HepG2 (cell line): ENCODE measurements around the gene PPP2R1B. TPM values are rescaled to one million over a fixed set of nuclear protein-coding genes. Genes with fewer than 3 reads are reported as not detected.
A peak's percentile ranks its signal among the peaks of the same experiment; 100 is the strongest.

ENCODE experiments used
- ARID5B ChIP-seq: IDR thresholded peaks from 2 replicates; pipeline ENCODE4 v1.4.0; 2020; ENCODE audit warnings: mild to moderate bottlenecking, missing genetic modification reagents
- ATF7-NPFF ChIP-seq: sonication (generic); formaldehyde crosslinking; IDR thresholded peaks from 2 replicates; pipeline ENCODE4 v1.8.1; 2023; ENCODE audit warnings: mild to moderate bottlenecking, low read depth, missing genetic modification reagents, moderate library complexity
- HNF4G ChIP-seq, 2 experiments: sonication (generic) in 1 of 2; formaldehyde crosslinking in 1 of 2; IDR thresholded peaks; 2 replicates each; pipeline versions ENCODE4 v1.4.0 to v1.6.1; 2011 to 2020; ENCODE audit warnings: borderline replicate concordance in 2 of 2, low read depth in 2 of 2, mild to moderate bottlenecking in 2 of 2, low read length in 1 of 2, missing genetic modification reagents in 1 of 2, moderate library complexity in 1 of 2
- PHF8 ChIP-seq: sonication (generic); formaldehyde crosslinking; IDR thresholded peaks from 2 replicates; pipeline ENCODE4 v1.5.0; 2020; ENCODE audit warnings: missing genetic modification reagents
- RAD21 ChIP-seq: fragments of 450-650 bp; formaldehyde crosslinking; IDR thresholded peaks from 2 replicates; pipeline ENCODE4 v1.5.0; 2020; ENCODE audit warnings: mild to moderate bottlenecking
- SNRNP70 ChIP-seq: fragments of 200-400 bp; formaldehyde crosslinking; IDR thresholded peaks from 2 replicates; pipeline ENCODE4 v1.6.1; 2017; ENCODE audit warnings: mild to moderate bottlenecking, low read depth, low read length, moderate library complexity
- ZC3H13 ChIP-seq: sonication (generic); formaldehyde crosslinking; IDR thresholded peaks from 2 replicates; pipeline ENCODE4 v1.8.1; 2023; ENCODE audit warnings: mild to moderate bottlenecking, missing genetic modification reagents, moderate library complexity
- ZNF501 ChIP-seq: sonication (generic); formaldehyde crosslinking; IDR thresholded peaks from 2 replicates; pipeline ENCODE4 v1.5.1; 2020; ENCODE audit warnings: mild to moderate bottlenecking, moderate library complexity, missing genetic modification reagents
- polyA plus RNA-seq, 8 experiments: library from polyadenylated mRNA; depleted of rRNA in 3 of 8; stranded (reverse) in 7 of 8; unstranded in 1 of 8; fragments of >200 nt; fragmentation: Illumina TruSeq in 4 of 8; extraction: Trizol in 4 of 8; gene quantifications; 2 replicates each; pipeline versions ENCODE4 v1.2.1 to v1.2.3, GENCODE V29; 2011 to 2016; ENCODE audit warnings: low read depth in 4 of 8, missing spikeins in 1 of 8, mixed read lengths in 1 of 8; ENCODE audit not compliant: insufficient read depth in 1 of 8
- total RNA-seq, 5 experiments: library from RNA; depleted of rRNA; stranded (reverse); fragments of >200 nt; fragmentation: Illumina TruSeq; extraction: Trizol; gene quantifications; 2 replicates each; pipeline ENCODE4 v1.2.3, GENCODE V29; 2016; ENCODE audit warnings: low read depth in 1 of 5
- TF ChIP-seq, protein P1 (sequence below), 2 experiments: sonication (generic) in 1 of 2; formaldehyde crosslinking in 1 of 2; IDR thresholded peaks; 2 replicates each; pipeline versions ENCODE4 v1.4.0 to v1.6.1; 2016 to 2020; ENCODE audit warnings: borderline replicate concordance in 1 of 2, low read depth in 1 of 2, mild to moderate bottlenecking in 1 of 2, missing genetic modification reagents in 1 of 2
- TF ChIP-seq, protein P2 (sequence below): sonication (generic); formaldehyde crosslinking; IDR thresholded peaks from 2 replicates; pipeline ENCODE4 v1.4.0; 2020; ENCODE audit warnings: missing genetic modification reagents, borderline replicate concordance
- TF ChIP-seq, protein P3 (sequence below), 2 experiments: fragments of 450-650 bp in 1 of 2; sonication (generic) in 1 of 2; formaldehyde crosslinking; IDR thresholded peaks; 2 replicates each; pipeline versions ENCODE4 v1.5.0 to v1.8.0; 2020 to 2022; ENCODE audit warnings: mild to moderate bottlenecking in 1 of 2, missing genetic modification reagents in 1 of 2

Gene PPP2R1B
- total and polyA plus RNA-seq, 2 of the 13 experiments (the other 11 are each of a cell fraction or from before 2014, with no cell fraction given), result 22.1 to 56.8 TPM

- TF ChIP-seq ZC3H13 (CRISPR knock-in tag) (0 out of 2 replicates have a peak, but pooled peaks have one; percentile 36), RAD21 (CRISPR knock-in tag) (no peak), ARID5B (CRISPR knock-in tag) (0 out of 2 replicates have a peak, but pooled peaks have one; percentile 28), SNRNP70 (no peak), PHF8 (CRISPR knock-in tag) (no peak), ZNF501 (CRISPR knock-in tag) (no peak), ATF7-NPFF (CRISPR knock-in tag) (no peak), HNF4G (IDR thresholded peaks at IDR 0.05; ENCODE audit: borderline replicate concordance, low read depth, low read length) (no peak), HNF4G (CRISPR knock-in tag; IDR thresholded peaks at IDR 0.05; ENCODE audit: borderline replicate concordance, low read depth) (peak; percentile 6; the same call in 1 of the 2 replicates)
- TF ChIP-seq, protein P1, sequence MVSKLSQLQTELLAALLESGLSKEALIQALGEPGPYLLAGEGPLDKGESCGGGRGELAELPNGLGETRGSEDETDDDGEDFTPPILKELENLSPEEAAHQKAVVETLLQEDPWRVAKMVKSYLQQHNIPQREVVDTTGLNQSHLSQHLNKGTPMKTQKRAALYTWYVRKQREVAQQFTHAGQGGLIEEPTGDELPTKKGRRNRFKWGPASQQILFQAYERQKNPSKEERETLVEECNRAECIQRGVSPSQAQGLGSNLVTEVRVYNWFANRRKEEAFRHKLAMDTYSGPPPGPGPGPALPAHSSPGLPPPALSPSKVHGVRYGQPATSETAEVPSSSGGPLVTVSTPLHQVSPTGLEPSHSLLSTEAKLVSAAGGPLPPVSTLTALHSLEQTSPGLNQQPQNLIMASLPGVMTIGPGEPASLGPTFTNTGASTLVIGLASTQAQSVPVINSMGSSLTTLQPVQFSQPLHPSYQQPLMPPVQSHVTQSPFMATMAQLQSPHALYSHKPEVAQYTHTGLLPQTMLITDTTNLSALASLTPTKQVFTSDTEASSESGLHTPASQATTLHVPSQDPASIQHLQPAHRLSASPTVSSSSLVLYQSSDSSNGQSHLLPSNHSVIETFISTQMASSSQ (IDR thresholded peaks at IDR 0.05; ENCODE audit: low read depth), result peak; percentile 91
- TF ChIP-seq, protein P1 (CRISPR knock-in tag; IDR thresholded peaks at IDR 0.05; ENCODE audit: borderline replicate concordance), result peak; percentile 84
- TF ChIP-seq, protein P2, sequence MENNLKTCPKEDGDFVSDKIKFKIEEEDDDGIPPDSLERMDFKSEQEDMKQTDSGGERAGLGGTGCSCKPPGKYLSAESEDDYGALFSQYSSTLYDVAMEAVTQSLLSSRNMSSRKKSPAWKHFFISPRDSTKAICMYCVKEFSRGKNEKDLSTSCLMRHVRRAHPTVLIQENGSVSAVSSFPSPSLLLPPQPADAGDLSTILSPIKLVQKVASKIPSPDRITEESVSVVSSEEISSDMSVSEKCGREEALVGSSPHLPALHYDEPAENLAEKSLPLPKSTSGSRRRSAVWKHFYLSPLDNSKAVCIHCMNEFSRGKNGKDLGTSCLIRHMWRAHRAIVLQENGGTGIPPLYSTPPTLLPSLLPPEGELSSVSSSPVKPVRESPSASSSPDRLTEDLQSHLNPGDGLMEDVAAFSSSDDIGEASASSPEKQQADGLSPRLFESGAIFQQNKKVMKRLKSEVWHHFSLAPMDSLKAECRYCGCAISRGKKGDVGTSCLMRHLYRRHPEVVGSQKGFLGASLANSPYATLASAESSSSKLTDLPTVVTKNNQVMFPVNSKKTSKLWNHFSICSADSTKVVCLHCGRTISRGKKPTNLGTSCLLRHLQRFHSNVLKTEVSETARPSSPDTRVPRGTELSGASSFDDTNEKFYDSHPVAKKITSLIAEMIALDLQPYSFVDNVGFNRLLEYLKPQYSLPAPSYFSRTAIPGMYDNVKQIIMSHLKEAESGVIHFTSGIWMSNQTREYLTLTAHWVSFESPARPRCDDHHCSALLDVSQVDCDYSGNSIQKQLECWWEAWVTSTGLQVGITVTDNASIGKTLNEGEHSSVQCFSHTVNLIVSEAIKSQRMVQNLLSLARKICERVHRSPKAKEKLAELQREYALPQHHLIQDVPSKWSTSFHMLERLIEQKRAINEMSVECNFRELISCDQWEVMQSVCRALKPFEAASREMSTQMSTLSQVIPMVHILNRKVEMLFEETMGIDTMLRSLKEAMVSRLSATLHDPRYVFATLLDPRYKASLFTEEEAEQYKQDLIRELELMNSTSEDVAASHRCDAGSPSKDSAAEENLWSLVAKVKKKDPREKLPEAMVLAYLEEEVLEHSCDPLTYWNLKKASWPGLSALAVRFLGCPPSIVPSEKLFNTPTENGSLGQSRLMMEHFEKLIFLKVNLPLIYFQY (CRISPR knock-in tag), result no peak
- TF ChIP-seq, protein P3, sequence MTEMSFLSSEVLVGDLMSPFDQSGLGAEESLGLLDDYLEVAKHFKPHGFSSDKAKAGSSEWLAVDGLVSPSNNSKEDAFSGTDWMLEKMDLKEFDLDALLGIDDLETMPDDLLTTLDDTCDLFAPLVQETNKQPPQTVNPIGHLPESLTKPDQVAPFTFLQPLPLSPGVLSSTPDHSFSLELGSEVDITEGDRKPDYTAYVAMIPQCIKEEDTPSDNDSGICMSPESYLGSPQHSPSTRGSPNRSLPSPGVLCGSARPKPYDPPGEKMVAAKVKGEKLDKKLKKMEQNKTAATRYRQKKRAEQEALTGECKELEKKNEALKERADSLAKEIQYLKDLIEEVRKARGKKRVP (CRISPR knock-in tag; IDR thresholded peaks at IDR 0.05), result 0 out of 4 replicates have a peak, but pooled peaks of 1 of the 2 experiments have one; percentile 22
Measured at GRCh38 chr11:111778047-111778558, 11.9 kb upstream of the PPP2R1B start (continued).
